K562 (cell line): ENCODE results near the gene GPRC6A. TPM values are rescaled to one million over a fixed set of nuclear protein-coding genes. Genes with fewer than 3 reads are reported as not detected.

Source experiments
- ATAC-seq: fragments of 200-7000 bp; cut with Tn5 transposase; 3 replicates; pipeline ENCODE4 v1.9.1; 2020; ENCODE audit warnings: moderate library complexity
- BruUV-seq: library from RNA; stranded (reverse); fragments of 400-500 nt; replicated peaks from 2 replicates; lab custom pipeline; 2021; lab: Mats Ljungman, UMichigan
- CTCF ChIA-PET: fragments of 300-600 bp; formaldehyde crosslinking; extraction: SDS; loops from one replicate; lab custom pipeline; 2021; ENCODE audit warnings: low intra/inter-chr PET ratio; lab: Yijun Ruan, JAX
- POLR2A ChIA-PET: fragments of 300-600, 350-650 bp; sonication (Branson Sonifier 250); formaldehyde crosslinking; extraction: SDS; loops from one replicate; lab custom pipeline; 2021; ENCODE audit warnings: antibody characterized with exemption, inconsistent platforms; lab: Yijun Ruan, JAX
- DNase-seq, 4 experiments: peaks; one replicate each; pipeline versions ENCODE4 v3.0.0 to v3.0.0-alpha.2; 2011 to 2018; ENCODE audit warnings: low spot score in 3 of 4, mixed read lengths in 3 of 4; ENCODE audit errors: extremely low read depth in 1 of 4
- FAIRE-seq: peaks from 2 replicates; lab custom pipeline; 2011; peaks lifted over from hg19 to GRCh38; lab: Jason Lieb, UNC
- H2AFZ ChIP-seq: 2 replicates; pipeline ENCODE4 v1.6.0; 2011; ENCODE audit warnings: low read depth, low read length, control low read depth, inconsistent platforms
- H3K27ac ChIP-seq: fragments of 200-600 bp; 3 replicates; pipeline ENCODE4 v1.8.0; 2011; ENCODE audit warnings: low read depth, mild to moderate bottlenecking, control low read depth, inconsistent platforms, low read length, moderate library complexity, mixed read lengths; ENCODE audit errors: extremely low read depth
- H3K27me3 ChIP-seq, 2 experiments: fragments of 300-600 bp in 1 of 2; 2 replicates in 1 of 2; 3 replicates in 1 of 2; pipeline versions ENCODE4 v1.6.0 to v1.8.0; 2011; ENCODE audit warnings: inconsistent platforms in 2 of 2, low read length in 2 of 2, mild to moderate bottlenecking in 1 of 2, mixed read lengths in 1 of 2, moderate library complexity in 1 of 2; ENCODE audit not compliant: control insufficient read depth in 2 of 2, insufficient read depth in 2 of 2
- H3K36me3 ChIP-seq: fragments of 300-600 bp; 3 replicates; pipeline ENCODE4 v1.8.0; 2011; ENCODE audit warnings: mild to moderate bottlenecking, low read length, inconsistent platforms; ENCODE audit not compliant: control insufficient read depth, insufficient read depth
- H3K4me1 ChIP-seq, 2 experiments: fragments of 200-600 bp in 1 of 2; replicated peaks in 1 of 2; 2 replicates in 1 of 2; 3 replicates in 1 of 2; pipeline versions ENCODE4 v1.5.1 to v1.8.0; 2011; ENCODE audit warnings: inconsistent platforms in 2 of 2, low read length in 2 of 2, mild to moderate bottlenecking in 1 of 2, mixed read lengths in 1 of 2, moderate library complexity in 1 of 2; ENCODE audit not compliant: control insufficient read depth in 2 of 2, insufficient read depth in 2 of 2
- H3K4me2 ChIP-seq: 2 replicates; pipeline ENCODE4 v1.6.1; 2011; ENCODE audit warnings: low read length, control low read depth, inconsistent platforms, mixed read lengths; ENCODE audit not compliant: insufficient read depth
- H3K4me3 ChIP-seq: fragments of 200-600 bp; sonication (generic), shearing (Covaris generic); 2 replicates; pipeline ENCODE4 v1.5.1; 2016; ENCODE audit warnings: control low read depth, inconsistent platforms
- H3K79me2 ChIP-seq: fragments of 200-600 bp; 3 replicates; pipeline ENCODE4 v1.8.0; 2011; ENCODE audit warnings: low read length, inconsistent platforms; ENCODE audit not compliant: control insufficient read depth, insufficient read depth
- H3K9ac ChIP-seq, 2 experiments: 2 replicates each; pipeline versions ENCODE4 v1.6.0 to v1.6.1; 2011; ENCODE audit warnings: low read depth in 2 of 2, low read length in 2 of 2, control low read depth in 1 of 2, inconsistent platforms in 1 of 2, mild to moderate bottlenecking in 1 of 2, mixed read lengths in 1 of 2; ENCODE audit not compliant: insufficient read depth in 1 of 2
- H3K9me1 ChIP-seq: one replicate; pipeline ENCODE4 v1.6.0; 2011; ENCODE audit warnings: inconsistent platforms, mild to moderate bottlenecking, low read length, moderate library complexity; ENCODE audit not compliant: control insufficient read depth, insufficient read depth
- H3K9me3 ChIP-seq: replicated peaks from 2 replicates; pipeline ENCODE4 v1.5.1; 2011; ENCODE audit warnings: low read depth, low read length, inconsistent platforms; ENCODE audit not compliant: control insufficient read depth, insufficient read depth
- H4K20me1 ChIP-seq: replicated peaks from 2 replicates; pipeline ENCODE4 v1.6.1; 2011; ENCODE audit warnings: low read length, inconsistent platforms, mixed read lengths; ENCODE audit not compliant: control insufficient read depth, insufficient read depth
- ELF4 ChIP-seq: fragments of 450-650 bp; formaldehyde crosslinking; IDR thresholded peaks from 2 replicates; pipeline ENCODE4 v1.4.0; 2022; ENCODE audit warnings: missing genetic modification characterization
- EWSR1 ChIP-seq: fragments of 450-650 bp; IDR thresholded peaks from 2 replicates; pipeline ENCODE4 v1.6.1; 2018; ENCODE audit warnings: borderline replicate concordance, mild to moderate bottlenecking, low read depth, moderate library complexity; ENCODE audit not compliant: partially characterized antibody
- FUS ChIP-seq: fragments of 200-400 bp; formaldehyde crosslinking; optimal IDR thresholded peaks from 2 replicates; pipeline ENCODE3; 2017; ENCODE audit warnings: low read depth, low read length
- HLTF ChIP-seq: fragments of 450-650 bp; IDR thresholded peaks from 2 replicates; pipeline ENCODE4 v1.6.1; 2016
- NCOA6 ChIP-seq: fragments of 450-650 bp; IDR thresholded peaks from 2 replicates; pipeline ENCODE4 v1.6.1; 2017; ENCODE audit warnings: mild to moderate bottlenecking
- NFE2 ChIP-seq: IDR thresholded peaks from 2 replicates; pipeline ENCODE4 v1.6.1; 2014; ENCODE audit warnings: antibody characterized with exemption, low read depth
- SRSF7 ChIP-seq: fragments of 200-400 bp; formaldehyde crosslinking; optimal IDR thresholded peaks from 2 replicates; pipeline ENCODE3; 2017; ENCODE audit warnings: mild to moderate bottlenecking, low read depth, low read length
- STAT5A ChIP-seq: IDR thresholded peaks from 2 replicates; pipeline ENCODE4 v1.6.1; 2012; ENCODE audit warnings: low read length, inconsistent platforms, borderline replicate concordance
- TGIF2 ChIP-seq: sonication (generic); formaldehyde crosslinking; IDR thresholded peaks from 2 replicates; pipeline ENCODE4 v1.8.1; 2022; ENCODE audit warnings: mild to moderate bottlenecking, missing genetic modification reagents, moderate library complexity
- TRIM28 ChIP-seq: fragments of 450-650 bp; IDR thresholded peaks from 2 replicates; pipeline ENCODE4 v1.6.1; 2017
- ZNF57 ChIP-seq: fragments of 450-650 bp; formaldehyde crosslinking; IDR thresholded peaks from 2 replicates; pipeline ENCODE4 v1.4.0; 2020; ENCODE audit warnings: mild to moderate bottlenecking, moderate library complexity
- WGBS: fragments of 100-300 bp; shearing (Covaris generic); methylation state at CpG from one replicate; pipeline ENCODE4 v1.1.6; 2016; ENCODE audit warnings: low coverage, mixed read lengths; ENCODE audit not compliant: insufficient coverage; ENCODE audit errors: missing lambda C conversion rate; 5-methylcytosine and 5-hydroxymethylcytosine counted together
- in situ Hi-C: fragments of 300-500 bp; cut with MboI; formaldehyde crosslinking; loops from 4 replicates; pipeline ENCODE4 v1.15.0; 2018; ENCODE audit warnings: inconsistent platforms, mixed read lengths
- intact Hi-C: fragments of 100-400 bp; cut with micrococcal nuclease; formaldehyde crosslinking; loops from 2 replicates; pipeline ENCODE4 v1.14.2; 2022
- polyA plus RNA-seq, 8 experiments: library from polyadenylated mRNA; depleted of rRNA in 4 of 8; stranded (reverse) in 5 of 8; unstranded in 3 of 8; fragments of >200 nt; fragmentation: Nextera tagmentation in 2 of 8; fragmentation: Illumina TruSeq in 1 of 8; extraction: Ambion mirVana in 2 of 8; extraction: Trizol in 1 of 8; gene quantifications; 2 replicates each; pipeline versions ENCODE4 v1.2.1 to v1.2.3, GENCODE V29; 2011 to 2014; ENCODE audit warnings: inconsistent platforms in 1 of 8, missing spikeins in 1 of 8
- total RNA-seq, 7 experiments: library from RNA; depleted of rRNA in 6 of 7; stranded (reverse); fragments of >200 nt in 6 of 7; fragmentation: Illumina TruSeq in 2 of 7; extraction: Trizol in 2 of 7; gene quantifications; 2 replicates each; pipeline versions ENCODE4 v1.2.1 to v1.2.3, GENCODE V29; 2011 to 2021; ENCODE audit warnings: low replicate concordance in 1 of 7
- TF ChIP-seq, protein P1 (sequence below): fragments of 250-450 bp; sonication (Bioruptor Pico); IDR thresholded peaks from 2 replicates; pipeline ENCODE4 v1.8.0; 2021; ENCODE audit warnings: mild to moderate bottlenecking, moderate library complexity
- TF ChIP-seq, protein P2 (sequence below): sonication (generic); formaldehyde crosslinking; IDR thresholded peaks from 2 replicates; pipeline ENCODE4 v1.9.0; 2022; ENCODE audit warnings: mild to moderate bottlenecking, missing genetic modification reagents
- TF ChIP-seq, protein P3 (sequence below): fragments of 250-450 bp; sonication (Bioruptor Pico); IDR thresholded peaks from 2 replicates; pipeline ENCODE4 v1.5.0; 2021
- TF ChIP-seq, protein P4 (sequence below): sonication (generic); formaldehyde crosslinking; IDR thresholded peaks from 2 replicates; pipeline ENCODE4 v1.8.0; 2022; ENCODE audit warnings: mild to moderate bottlenecking, missing genetic modification reagents, borderline replicate concordance
- TF ChIP-seq, protein P5 (sequence below): sonication (generic); formaldehyde crosslinking; IDR thresholded peaks from 2 replicates; pipeline ENCODE4 v1.8.1; 2023; ENCODE audit warnings: mild to moderate bottlenecking, missing genetic modification reagents

The GPRC6A gene
- total and polyA plus RNA-seq, 9 of the 15 experiments (the other 6 are each of a cell fraction or from before 2014, with no cell fraction given): 0.03 TPM; not detected in 7

DNA sequence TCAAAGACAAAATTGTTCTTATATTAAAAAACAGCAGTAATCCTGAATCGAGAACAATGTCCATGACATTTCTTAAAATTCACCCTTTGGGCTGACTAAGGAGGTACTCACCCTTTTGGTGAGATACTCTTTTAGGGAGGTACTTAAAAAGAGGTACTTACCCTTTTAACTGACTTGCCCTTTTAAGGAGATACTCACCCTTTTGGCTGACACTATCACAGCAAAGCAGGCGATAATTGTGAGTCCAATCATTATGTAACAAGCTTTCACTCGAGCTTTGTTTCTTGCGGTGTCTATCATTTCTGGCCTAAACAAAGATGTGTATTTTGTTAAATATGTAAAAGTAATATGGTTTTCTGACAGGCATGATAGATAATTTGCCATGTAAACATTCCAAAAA, 67.1 kb downstream of the GPRC6A start (continued):
- TF ChIP-seq, protein P1, sequence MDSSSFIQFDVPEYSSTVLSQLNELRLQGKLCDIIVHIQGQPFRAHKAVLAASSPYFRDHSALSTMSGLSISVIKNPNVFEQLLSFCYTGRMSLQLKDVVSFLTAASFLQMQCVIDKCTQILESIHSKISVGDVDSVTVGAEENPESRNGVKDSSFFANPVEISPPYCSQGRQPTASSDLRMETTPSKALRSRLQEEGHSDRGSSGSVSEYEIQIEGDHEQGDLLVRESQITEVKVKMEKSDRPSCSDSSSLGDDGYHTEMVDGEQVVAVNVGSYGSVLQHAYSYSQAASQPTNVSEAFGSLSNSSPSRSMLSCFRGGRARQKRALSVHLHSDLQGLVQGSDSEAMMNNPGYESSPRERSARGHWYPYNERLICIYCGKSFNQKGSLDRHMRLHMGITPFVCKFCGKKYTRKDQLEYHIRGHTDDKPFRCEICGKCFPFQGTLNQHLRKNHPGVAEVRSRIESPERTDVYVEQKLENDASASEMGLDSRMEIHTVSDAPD: no peak
- TF ChIP-seq ELF4 (CRISPR knock-in tag) (no peak), TGIF2 (CRISPR knock-in tag) (no peak), ZNF57 (no peak), NFE2 (no peak)
- TF ChIP-seq, protein P2, sequence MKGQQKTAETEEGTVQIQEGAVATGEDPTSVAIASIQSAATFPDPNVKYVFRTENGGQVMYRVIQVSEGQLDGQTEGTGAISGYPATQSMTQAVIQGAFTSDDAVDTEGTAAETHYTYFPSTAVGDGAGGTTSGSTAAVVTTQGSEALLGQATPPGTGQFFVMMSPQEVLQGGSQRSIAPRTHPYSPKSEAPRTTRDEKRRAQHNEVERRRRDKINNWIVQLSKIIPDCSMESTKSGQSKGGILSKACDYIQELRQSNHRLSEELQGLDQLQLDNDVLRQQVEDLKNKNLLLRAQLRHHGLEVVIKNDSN (CRISPR knock-in tag): no peak

DNA sequence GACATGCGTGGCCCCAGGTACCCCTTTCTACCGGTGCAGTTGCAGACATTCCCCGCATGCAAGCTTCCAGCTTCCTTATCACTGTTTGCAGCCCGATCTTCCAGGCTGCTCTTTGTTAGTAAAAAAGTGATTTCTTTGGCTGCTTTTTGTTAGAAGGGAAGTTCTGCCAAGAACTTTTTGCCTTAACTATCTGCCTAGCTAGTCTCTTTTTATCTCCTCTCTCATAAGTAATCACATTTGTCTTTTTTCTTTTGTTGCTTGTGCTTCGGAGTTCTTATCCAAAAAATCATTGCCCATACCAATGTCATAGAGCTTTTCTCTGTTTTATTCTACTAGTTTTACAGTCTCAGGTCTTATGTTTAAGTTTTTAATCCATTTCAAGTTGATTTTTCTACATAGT, 83.7 kb downstream of the GPRC6A start:
- ATAC-seq (no peak), FAIRE-seq (no peak), DNase-seq (no peak)
- H4K20me1 ChIP-seq: no peaks in the 10 kb centered on the region
- no peak overlapping the region for H3K4me2 ChIP-seq
- H3K79me2 ChIP-seq: no peaks in the 10 kb centered on the region
- H3K27me3 ChIP-seq: no peaks in the 10 kb centered on the region
- in situ Hi-C loops (no loop called here), intact Hi-C loops (no loop called here)
- 0% methylated on average over 5 of the region's 5 CpGs for WGBS
- H3K4me1 ChIP-seq: no peaks in the 10 kb centered on the region
- no TSS peak for BruUV-seq
- H3K4me3 ChIP-seq: no peak overlapping the region
- ChIA-PET POLR2A (no interaction called here), CTCF (no interaction called here)
- no peaks in the 10 kb centered on the region for H3K9me3 ChIP-seq
- H3K9ac ChIP-seq: no peak overlapping the region
- no peak overlapping the region for H3K27ac ChIP-seq
- no peak overlapping the region for H2AFZ ChIP-seq
- H3K9me1 ChIP-seq: no peaks in the 10 kb centered on the region
- H3K36me3 ChIP-seq: no peaks in the 10 kb centered on the region
- TF ChIP-seq FUS: no peak
- TF ChIP-seq STAT5A: no peak
- TF ChIP-seq, protein P3, sequence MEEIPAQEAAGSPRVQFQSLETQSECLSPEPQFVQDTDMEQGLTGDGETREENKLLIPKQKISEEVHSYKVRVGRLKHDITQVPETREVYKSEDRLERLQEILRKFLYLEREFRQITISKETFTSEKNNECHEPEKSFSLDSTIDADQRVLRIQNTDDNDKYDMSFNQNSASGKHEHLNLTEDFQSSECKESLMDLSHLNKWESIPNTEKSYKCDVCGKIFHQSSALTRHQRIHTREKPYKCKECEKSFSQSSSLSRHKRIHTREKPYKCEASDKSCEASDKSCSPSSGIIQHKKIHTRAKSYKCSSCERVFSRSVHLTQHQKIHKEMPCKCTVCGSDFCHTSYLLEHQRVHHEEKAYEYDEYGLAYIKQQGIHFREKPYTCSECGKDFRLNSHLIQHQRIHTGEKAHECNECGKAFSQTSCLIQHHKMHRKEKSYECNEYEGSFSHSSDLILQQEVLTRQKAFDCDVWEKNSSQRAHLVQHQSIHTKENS: no peak
- no peak for TF ChIP-seq HLTF
- no peak for TF ChIP-seq EWSR1
- TF ChIP-seq, protein P4, sequence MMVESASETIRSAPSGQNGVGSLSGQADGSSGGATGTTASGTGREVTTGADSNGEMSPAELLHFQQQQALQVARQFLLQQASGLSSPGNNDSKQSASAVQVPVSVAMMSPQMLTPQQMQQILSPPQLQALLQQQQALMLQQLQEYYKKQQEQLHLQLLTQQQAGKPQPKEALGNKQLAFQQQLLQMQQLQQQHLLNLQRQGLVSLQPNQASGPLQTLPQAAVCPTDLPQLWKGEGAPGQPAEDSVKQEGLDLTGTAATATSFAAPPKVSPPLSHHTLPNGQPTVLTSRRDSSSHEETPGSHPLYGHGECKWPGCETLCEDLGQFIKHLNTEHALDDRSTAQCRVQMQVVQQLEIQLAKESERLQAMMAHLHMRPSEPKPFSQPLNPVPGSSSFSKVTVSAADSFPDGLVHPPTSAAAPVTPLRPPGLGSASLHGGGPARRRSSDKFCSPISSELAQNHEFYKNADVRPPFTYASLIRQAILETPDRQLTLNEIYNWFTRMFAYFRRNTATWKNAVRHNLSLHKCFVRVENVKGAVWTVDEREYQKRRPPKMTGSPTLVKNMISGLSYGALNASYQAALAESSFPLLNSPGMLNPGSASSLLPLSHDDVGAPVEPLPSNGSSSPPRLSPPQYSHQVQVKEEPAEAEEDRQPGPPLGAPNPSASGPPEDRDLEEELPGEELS (CRISPR knock-in tag): no peak
- no peak for TF ChIP-seq SRSF7
- TF ChIP-seq TRIM28: no peak
- TF ChIP-seq NCOA6: no peak
- TF ChIP-seq, protein P5, sequence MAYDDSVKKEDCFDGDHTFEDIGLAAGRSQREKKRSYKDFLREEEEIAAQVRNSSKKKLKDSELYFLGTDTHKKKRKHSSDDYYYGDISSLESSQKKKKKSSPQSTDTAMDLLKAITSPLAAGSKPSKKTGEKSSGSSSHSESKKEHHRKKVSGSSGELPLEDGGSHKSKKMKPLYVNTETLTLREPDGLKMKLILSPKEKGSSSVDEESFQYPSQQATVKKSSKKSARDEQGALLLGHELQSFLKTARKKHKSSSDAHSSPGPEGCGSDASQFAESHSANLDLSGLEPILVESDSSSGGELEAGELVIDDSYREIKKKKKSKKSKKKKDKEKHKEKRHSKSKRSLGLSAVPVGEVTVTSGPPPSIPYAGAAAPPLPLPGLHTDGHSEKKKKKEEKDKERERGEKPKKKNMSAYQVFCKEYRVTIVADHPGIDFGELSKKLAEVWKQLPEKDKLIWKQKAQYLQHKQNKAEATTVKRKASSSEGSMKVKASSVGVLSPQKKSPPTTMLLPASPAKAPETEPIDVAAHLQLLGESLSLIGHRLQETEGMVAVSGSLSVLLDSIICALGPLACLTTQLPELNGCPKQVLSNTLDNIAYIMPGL (CRISPR knock-in tag): no peak
